ENCODE results near the gene PGLYRP2. TPM values are rescaled to one million over a fixed set of nuclear protein-coding genes. Genes with fewer than 3 reads are reported as not detected.
"Not testable (repeated sequence)": the region's sequence is repeated elsewhere in the genome, so short reads cannot be mapped to it uniquely, and the experiment has no call there.

Gene PGLYRP2
- not detected for polyA plus RNA-seq
- long read RNA-seq, donor 1: 0 reads
- long read RNA-seq, donor 2: 0 reads
- long read RNA-seq, donor 3: 0 reads
- long read RNA-seq, donor 4: 0 reads
- long read RNA-seq, donor 5: 0 reads
- long read RNA-seq, donor 6: 0 reads
- long read RNA-seq, donor 7: 0 reads
- long read RNA-seq, donor 8: 0 reads
- long read RNA-seq, donor 9: 0 reads
- long read RNA-seq, donor 10: 0 reads
- long read RNA-seq, donor 11: 0 reads

- Histone ChIP-seq H3K4me3 (ENCODE audit: low read length) (no peak within 1 kb of the TSS), H3K27me3 (ENCODE audit: control insufficient read depth, insufficient read depth, low read length) (no peaks in the 10 kb centered on the region), H3K27ac (ENCODE audit: low read length) (no peak within 1 kb of the TSS), H3K9me3 (ENCODE audit: control insufficient read depth, low read depth, low read length) (peaks cover 2% of the 10 kb centered on the region), H3K36me3 (ENCODE audit: control insufficient read depth, insufficient read depth, low read length) (no peaks in the 10 kb centered on the region), H3K4me1 (ENCODE audit: control insufficient read depth, insufficient read depth, low read length) (no peaks in the 10 kb centered on the region)
- no CpG with 5 or more reads among the region's 16 CpGs for WGBS (ENCODE audit: insufficient coverage, low lambda C conversion rate)
- DNase-seq: no peak
Measured at GRCh38 chr19:15479391-15480345, at the start of gene PGLYRP2. Gene PGLYRP2 (minus strand): TSS chr19:15479501. CDS start chr19:15479371, 130 bp downstream.

GRCh38 chr19:15527705-15528104 is 48.4 kb upstream of the PGLYRP2 start:
- Histone ChIP-seq H3K4me1 (ENCODE audit: control insufficient read depth, insufficient read depth, low read length) (no peaks in the 10 kb centered on the region), H3K4me3 (ENCODE audit: low read length) (no peak overlapping the region), H3K27ac (ENCODE audit: low read length) (no peak overlapping the region), H3K9me3 (ENCODE audit: control insufficient read depth, low read depth, low read length) (no peaks in the 10 kb centered on the region), H3K36me3 (ENCODE audit: control insufficient read depth, insufficient read depth, low read length) (no peaks in the 10 kb centered on the region), H3K27me3 (ENCODE audit: control insufficient read depth, insufficient read depth, low read length) (no peaks in the 10 kb centered on the region)
- DNase-seq: no peak
- no CpG with 5 or more reads among the region's 3 CpGs for WGBS (ENCODE audit: insufficient coverage, low lambda C conversion rate)

- Histone ChIP-seq H3K4me1 (ENCODE audit: control insufficient read depth, insufficient read depth, low read length) (no peaks in the 10 kb centered on the region), H3K9me3 (ENCODE audit: control insufficient read depth, low read depth, low read length) (no peaks in the 10 kb centered on the region), H3K4me3 (ENCODE audit: low read length) (no peak overlapping the region), H3K27me3 (ENCODE audit: control insufficient read depth, insufficient read depth, low read length) (no peaks in the 10 kb centered on the region), H3K27ac (ENCODE audit: low read length) (no peak overlapping the region), H3K36me3 (ENCODE audit: control insufficient read depth, insufficient read depth, low read length) (no peaks in the 10 kb centered on the region)
- no peak for DNase-seq
- WGBS (ENCODE audit: insufficient coverage, low lambda C conversion rate): no CpG with 5 or more reads among the region's 2 CpGs
Measured at GRCh38 chr19:15526408-15526807, 47.1 kb upstream of the PGLYRP2 start.

GRCh38 chr19:15525291-15525690 is 46.0 kb upstream of the PGLYRP2 start:
- no peaks in the 10 kb centered on the region for H3K36me3 ChIP-seq (ENCODE audit: control insufficient read depth, insufficient read depth, low read length)
- DNase-seq: no peak
- no peaks in the 10 kb centered on the region for H3K4me1 ChIP-seq (ENCODE audit: control insufficient read depth, insufficient read depth, low read length)
- WGBS (ENCODE audit: insufficient coverage, low lambda C conversion rate): no CpG with 5 or more reads among the region's 15 CpGs
- no peaks in the 10 kb centered on the region for H3K9me3 ChIP-seq (ENCODE audit: control insufficient read depth, low read depth, low read length)
- H3K4me3 ChIP-seq (ENCODE audit: low read length): no peak overlapping the region
- H3K27ac ChIP-seq (ENCODE audit: low read length): no peak overlapping the region
- H3K27me3 ChIP-seq (ENCODE audit: control insufficient read depth, insufficient read depth, low read length): no peaks in the 10 kb centered on the region

- DNase-seq: no peak
- Histone ChIP-seq H3K9me3 (ENCODE audit: control insufficient read depth, low read depth, low read length) (no peaks in the 10 kb centered on the region), H3K27me3 (ENCODE audit: control insufficient read depth, insufficient read depth, low read length) (no peaks in the 10 kb centered on the region), H3K4me3 (ENCODE audit: low read length) (no peak overlapping the region), H3K27ac (ENCODE audit: low read length) (no peak overlapping the region), H3K36me3 (ENCODE audit: control insufficient read depth, insufficient read depth, low read length) (no peaks in the 10 kb centered on the region), H3K4me1 (ENCODE audit: control insufficient read depth, insufficient read depth, low read length) (no peaks in the 10 kb centered on the region)
- WGBS (ENCODE audit: insufficient coverage, low lambda C conversion rate): 67% methylated on average over 2 of the region's 5 CpGs
Measured at GRCh38 chr19:15524781-15525180, 45.5 kb upstream of the PGLYRP2 start.

GRCh38 chr19:15519433-15519976 is 40.2 kb upstream of the PGLYRP2 start:
- Histone ChIP-seq H3K9me3 (ENCODE audit: control insufficient read depth, low read depth, low read length) (no peaks in the 10 kb centered on the region), H3K27ac (ENCODE audit: low read length) (no peak overlapping the region), H3K4me3 (ENCODE audit: low read length) (no peak overlapping the region), H3K27me3 (ENCODE audit: control insufficient read depth, insufficient read depth, low read length) (no peaks in the 10 kb centered on the region), H3K36me3 (ENCODE audit: control insufficient read depth, insufficient read depth, low read length) (no peaks in the 10 kb centered on the region), H3K4me1 (ENCODE audit: control insufficient read depth, insufficient read depth, low read length) (no peaks in the 10 kb centered on the region)
- no peak for DNase-seq
- WGBS (ENCODE audit: insufficient coverage, low lambda C conversion rate): no CpG with 5 or more reads among the region's 6 CpGs

GRCh38 chr19:15517778-15518177 is 38.5 kb upstream of the PGLYRP2 start:
- Histone ChIP-seq H3K4me3 (ENCODE audit: low read length) (no peak overlapping the region), H3K4me1 (ENCODE audit: control insufficient read depth, insufficient read depth, low read length) (no peaks in the 10 kb centered on the region), H3K27me3 (ENCODE audit: control insufficient read depth, insufficient read depth, low read length) (no peaks in the 10 kb centered on the region), H3K27ac (ENCODE audit: low read length) (no peak overlapping the region), H3K9me3 (ENCODE audit: control insufficient read depth, low read depth, low read length) (no peaks in the 10 kb centered on the region), H3K36me3 (ENCODE audit: control insufficient read depth, insufficient read depth, low read length) (no peaks in the 10 kb centered on the region)
- 100% methylated on average over 1 of the region's 1 CpG for WGBS (ENCODE audit: insufficient coverage, low lambda C conversion rate)
- no peak for DNase-seq

- H3K9me3 ChIP-seq (ENCODE audit: control insufficient read depth, low read depth, low read length): no peaks in the 10 kb centered on the region
- DNase-seq: no peak
- no peak overlapping the region for H3K27ac ChIP-seq (ENCODE audit: low read length)
- no peak overlapping the region for H3K4me3 ChIP-seq (ENCODE audit: low read length)
- no CpG with 5 or more reads among the region's 3 CpGs for WGBS (ENCODE audit: insufficient coverage, low lambda C conversion rate)
- H3K36me3 ChIP-seq (ENCODE audit: control insufficient read depth, insufficient read depth, low read length): no peaks in the 10 kb centered on the region
- no peaks in the 10 kb centered on the region for H3K4me1 ChIP-seq (ENCODE audit: control insufficient read depth, insufficient read depth, low read length)
- no peaks in the 10 kb centered on the region for H3K27me3 ChIP-seq (ENCODE audit: control insufficient read depth, insufficient read depth, low read length)
Measured at GRCh38 chr19:15516363-15516762, 37.1 kb upstream of the PGLYRP2 start.

GRCh38 chr19:15515227-15515625 is 35.9 kb upstream of the PGLYRP2 start:
- WGBS (ENCODE audit: insufficient coverage, low lambda C conversion rate): 83% methylated on average over 2 of the region's 9 CpGs
- not testable (repeated sequence) for DNase-seq; H3K27ac ChIP-seq (ENCODE audit: low read length); H3K36me3 ChIP-seq (ENCODE audit: control insufficient read depth, insufficient read depth, low read length); H3K9me3 ChIP-seq (ENCODE audit: control insufficient read depth, low read depth, low read length); H3K4me3 ChIP-seq (ENCODE audit: low read length); H3K27me3 ChIP-seq (ENCODE audit: control insufficient read depth, insufficient read depth, low read length); H3K4me1 ChIP-seq (ENCODE audit: control insufficient read depth, insufficient read depth, low read length)

GRCh38 chr19:15511671-15512424 is 32.5 kb upstream of the PGLYRP2 start:
- no peaks in the 10 kb centered on the region for H3K36me3 ChIP-seq (ENCODE audit: control insufficient read depth, insufficient read depth, low read length)
- H3K27me3 ChIP-seq (ENCODE audit: control insufficient read depth, insufficient read depth, low read length): peaks cover 31% of the 10 kb centered on the region
- H3K27ac ChIP-seq (ENCODE audit: low read length): no peak overlapping the region
- no peaks in the 10 kb centered on the region for H3K4me1 ChIP-seq (ENCODE audit: control insufficient read depth, insufficient read depth, low read length)
- no peak for DNase-seq
- no peak overlapping the region for H3K4me3 ChIP-seq (ENCODE audit: low read length)
- WGBS (ENCODE audit: insufficient coverage, low lambda C conversion rate): no CpG with 5 or more reads among the region's 19 CpGs
- no peaks in the 10 kb centered on the region for H3K9me3 ChIP-seq (ENCODE audit: control insufficient read depth, low read depth, low read length)
